MM.1S (cell line): ENCODE measurements around the gene PLEKHM3.

Source experiments
- CTCF ChIP-seq: fragments of 300-600 bp; sonication (generic); IDR thresholded peaks from 2 replicates; pipeline ENCODE4 v1.5.1; 2016; ENCODE audit warnings: antibody characterized with exemption, low read length, mixed read lengths
- EZH2phosphoT487 ChIP-seq: fragments of 300-600 bp; sonication (generic); IDR thresholded peaks from 2 replicates; pipeline ENCODE4 v1.6.1; 2018; ENCODE audit warnings: antibody characterized with exemption, low read length

- TF ChIP-seq CTCF (no peak), EZH2phosphoT487 (no peak)
These were observed 74.6 kb downstream of the PLEKHM3 start for GRCh38 chr2:207950761-207951114.
